Measurements from ENCODE around the gene CRB2. TPM values are rescaled to one million over a fixed set of nuclear protein-coding genes. Genes with fewer than 3 reads are reported as not detected.

CRB2 gene
- total RNA-seq, 1 donor from 2014 or later = not detected

GRCh38 chr9:123364241-123364824 is 8.3 kb downstream of the CRB2 start:
- DNase-seq (ENCODE audit: low read depth in 2 of 2) = peak; percentile 29 to 35

- no peak for DNase-seq (ENCODE audit: low read depth in 2 of 2)
Measured at GRCh38 chr9:123365287-123365880, 9.4 kb downstream of the CRB2 start.

DNA sequence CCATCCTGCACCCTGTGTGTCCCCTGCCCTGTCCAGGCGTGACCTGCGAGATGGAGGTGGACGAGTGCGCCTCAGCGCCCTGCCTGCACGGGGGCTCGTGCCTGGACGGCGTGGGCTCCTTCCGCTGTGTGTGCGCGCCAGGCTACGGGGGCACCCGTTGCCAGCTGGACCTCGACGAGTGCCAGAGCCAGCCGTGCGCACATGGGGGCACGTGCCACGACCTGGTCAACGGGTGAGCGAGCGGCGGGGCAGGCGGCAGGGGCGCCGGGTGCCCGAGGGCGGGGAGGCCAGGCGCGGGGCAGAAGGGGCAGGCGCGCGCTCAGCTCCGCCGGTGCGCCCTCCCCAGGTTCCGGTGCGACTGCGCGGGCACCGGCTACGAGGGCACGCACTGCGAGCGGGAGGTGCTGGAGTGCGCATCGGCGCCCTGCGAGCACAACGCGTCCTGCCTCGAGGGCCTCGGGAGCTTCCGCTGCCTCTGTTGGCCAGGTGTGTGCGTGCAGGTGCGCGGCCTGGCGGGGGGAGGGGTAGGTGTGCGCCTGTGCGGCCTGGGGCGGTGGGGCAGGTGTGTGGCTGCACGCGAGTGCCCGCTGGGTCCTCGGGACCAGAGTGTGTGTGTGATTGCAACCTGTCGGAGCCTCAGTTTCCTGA is 10.0 kb downstream of the CRB2 start:
- no peak for DNase-seq (ENCODE audit: low read depth in 2 of 2)

DNA sequence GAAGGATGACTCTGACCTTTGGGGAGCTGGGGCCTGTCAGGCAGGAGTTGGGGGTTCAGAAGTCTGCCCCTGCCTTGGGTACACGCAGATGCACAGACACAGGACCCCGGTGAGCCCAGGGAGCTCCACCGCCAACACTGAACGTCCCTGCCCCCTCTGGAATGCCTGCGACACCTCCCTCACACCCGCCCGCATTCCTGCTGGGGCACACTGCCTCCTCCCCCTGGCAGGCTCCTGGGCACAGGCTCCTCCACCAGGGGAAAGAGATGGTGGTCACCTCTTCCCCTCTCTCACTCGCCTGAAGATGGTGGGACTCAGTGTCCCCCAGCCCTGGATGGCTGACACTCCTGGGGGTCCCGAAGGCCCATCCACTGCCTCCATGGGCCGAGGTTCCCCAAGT is 12.0 kb downstream of the CRB2 start:
- no peak for DNase-seq (ENCODE audit: low read depth in 2 of 2)

DNA sequence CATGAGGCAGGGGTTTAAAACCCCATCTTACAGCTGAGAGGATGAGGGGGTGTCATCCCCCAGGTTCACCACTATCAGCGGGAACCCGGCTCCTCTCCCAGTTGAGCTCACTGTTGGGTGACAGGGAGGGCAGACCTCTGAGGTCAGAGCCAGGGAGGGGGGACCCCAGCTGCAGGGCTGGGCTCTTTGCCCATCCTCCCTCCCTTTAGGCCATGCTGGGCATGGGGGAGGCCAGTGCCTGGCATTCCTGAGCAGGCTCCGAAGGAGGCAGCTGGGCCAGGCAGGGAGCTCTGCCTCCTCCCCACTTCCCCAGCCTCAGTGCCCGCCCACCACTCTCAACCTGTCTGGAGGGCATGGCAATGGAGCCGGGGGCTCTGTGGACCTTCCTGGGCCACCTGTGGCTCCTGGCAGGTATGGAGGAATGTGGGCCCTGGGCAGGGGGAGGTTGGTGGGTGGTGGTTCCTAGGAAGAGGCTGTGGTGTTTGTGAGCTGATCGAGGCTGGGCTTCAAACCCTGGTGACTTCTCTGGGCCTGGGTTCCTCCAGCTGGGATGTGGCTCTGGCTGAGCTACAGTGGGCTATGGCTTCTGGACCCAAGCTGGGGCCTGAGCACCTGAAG is 12.6 kb downstream of the CRB2 start:
- no peak for DNase-seq (ENCODE audit: low read depth in 2 of 2)

DNA sequence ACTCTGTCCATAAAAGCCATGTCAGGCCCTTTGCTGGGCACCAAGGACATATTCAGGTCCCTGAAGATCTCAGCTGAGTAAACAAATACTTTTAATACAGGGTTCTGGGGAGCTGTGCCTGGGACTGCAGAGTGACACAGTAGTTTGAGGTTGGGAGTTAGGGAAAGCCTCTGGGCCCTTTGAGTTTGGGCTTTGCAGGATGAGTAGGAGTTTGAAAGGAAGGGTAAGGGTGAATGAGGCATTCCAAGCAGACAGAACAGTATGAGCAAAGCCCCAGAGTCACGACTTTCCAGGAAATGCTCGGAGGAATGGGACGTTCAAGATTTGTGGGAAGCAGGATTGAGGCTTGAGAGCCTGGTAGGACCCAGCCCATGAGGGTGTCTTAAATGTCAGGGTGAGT is 13.3 kb downstream of the CRB2 start:
- no peak for DNase-seq (ENCODE audit: low read depth in 2 of 2)

DNA sequence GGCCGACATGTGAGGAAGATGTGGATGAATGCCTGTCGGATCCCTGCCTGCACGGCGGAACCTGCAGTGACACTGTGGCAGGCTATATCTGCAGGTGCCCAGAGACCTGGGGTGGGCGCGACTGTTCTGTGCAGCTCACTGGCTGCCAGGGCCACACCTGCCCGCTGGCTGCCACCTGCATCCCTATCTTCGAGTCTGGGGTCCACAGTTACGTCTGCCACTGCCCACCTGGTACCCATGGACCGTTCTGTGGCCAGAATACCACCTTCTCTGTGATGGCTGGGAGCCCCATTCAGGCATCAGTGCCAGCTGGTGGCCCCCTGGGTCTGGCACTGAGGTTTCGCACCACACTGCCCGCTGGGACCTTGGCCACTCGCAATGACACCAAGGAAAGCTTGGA is 14.1 kb downstream of the CRB2 start:
- DNase-seq (ENCODE audit: low read depth in 2 of 2) = no peak

DNA sequence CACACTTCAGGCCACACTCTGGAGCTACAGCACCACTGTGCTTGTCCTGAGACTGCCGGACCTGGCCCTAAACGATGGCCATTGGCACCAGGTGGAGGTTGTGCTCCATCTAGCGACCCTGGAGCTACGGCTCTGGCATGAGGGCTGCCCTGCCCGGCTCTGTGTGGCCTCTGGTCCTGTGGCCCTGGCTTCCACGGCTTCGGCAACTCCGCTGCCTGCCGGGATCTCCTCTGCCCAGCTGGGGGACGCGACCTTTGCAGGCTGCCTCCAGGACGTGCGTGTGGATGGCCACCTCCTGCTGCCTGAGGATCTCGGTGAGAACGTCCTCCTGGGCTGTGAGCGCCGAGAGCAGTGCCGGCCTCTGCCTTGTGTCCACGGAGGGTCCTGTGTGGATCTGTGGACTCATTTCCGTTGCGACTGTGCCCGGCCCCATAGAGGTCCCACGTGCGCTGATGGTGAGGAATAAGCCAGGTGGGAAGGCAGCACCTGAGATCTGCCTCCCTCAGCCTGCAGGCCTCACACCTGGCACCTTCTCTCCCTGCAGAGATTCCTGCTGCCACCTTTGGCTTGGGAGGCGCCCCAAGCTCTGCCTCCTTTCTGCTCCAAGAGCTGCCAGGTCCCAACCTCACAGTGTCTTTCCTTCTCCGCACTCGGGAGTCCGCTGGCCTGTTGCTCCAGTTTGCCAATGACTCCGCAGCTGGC is 14.7 kb downstream of the CRB2 start:
- no peak for DNase-seq (ENCODE audit: low read depth in 2 of 2)

DNA sequence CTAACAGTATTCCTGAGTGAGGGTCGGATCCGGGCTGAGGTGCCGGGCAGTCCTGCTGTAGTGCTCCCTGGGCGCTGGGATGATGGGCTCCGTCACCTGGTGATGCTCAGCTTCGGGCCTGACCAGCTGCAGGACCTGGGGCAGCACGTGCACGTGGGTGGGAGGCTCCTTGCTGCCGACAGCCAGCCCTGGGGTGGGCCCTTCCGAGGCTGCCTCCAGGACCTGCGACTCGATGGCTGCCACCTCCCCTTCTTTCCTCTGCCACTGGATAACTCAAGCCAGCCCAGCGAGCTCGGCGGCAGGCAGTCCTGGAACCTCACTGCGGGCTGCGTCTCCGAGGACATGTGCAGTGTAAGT is 15.2 kb downstream of the CRB2 start:
- no peak for DNase-seq (ENCODE audit: low read depth in 2 of 2)

DNA sequence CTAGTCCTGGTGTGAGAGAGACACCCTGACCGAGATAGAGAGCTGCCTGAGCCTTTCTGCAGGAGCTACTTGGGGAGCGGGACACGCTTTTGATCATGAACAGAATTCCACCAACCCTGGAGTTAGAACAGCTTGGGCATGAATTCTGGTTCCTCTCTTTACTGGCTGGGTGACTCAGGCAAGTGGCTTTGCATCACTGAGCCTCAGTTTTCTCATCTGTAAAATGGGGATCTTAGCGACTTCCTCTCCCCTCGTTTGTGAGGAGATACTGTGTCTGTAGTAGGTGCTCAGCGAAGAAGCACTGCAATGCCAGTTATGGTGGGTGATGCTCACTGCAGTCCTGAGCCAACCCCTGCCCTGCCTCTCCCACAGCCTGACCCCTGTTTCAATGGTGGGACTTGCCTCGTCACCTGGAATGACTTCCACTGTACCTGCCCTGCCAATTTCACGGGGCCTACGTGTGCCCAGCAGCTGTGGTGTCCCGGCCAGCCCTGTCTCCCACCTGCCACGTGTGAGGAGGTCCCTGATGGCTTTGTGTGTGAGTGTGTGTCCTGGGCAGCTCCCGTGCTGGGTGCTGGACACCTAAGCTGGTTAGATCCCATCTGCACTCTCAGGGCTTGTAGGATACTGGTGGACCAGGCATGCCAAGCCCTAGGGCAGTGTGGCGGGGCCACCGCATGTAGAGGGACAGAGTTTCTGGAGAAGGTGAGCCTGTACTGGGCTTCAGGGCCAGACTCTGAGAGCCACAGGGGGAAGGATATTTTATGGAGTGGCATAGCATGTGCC is 16.0 kb downstream of the CRB2 start:
- DNase-seq (ENCODE audit: low read depth in 2 of 2) = no peak

DNA sequence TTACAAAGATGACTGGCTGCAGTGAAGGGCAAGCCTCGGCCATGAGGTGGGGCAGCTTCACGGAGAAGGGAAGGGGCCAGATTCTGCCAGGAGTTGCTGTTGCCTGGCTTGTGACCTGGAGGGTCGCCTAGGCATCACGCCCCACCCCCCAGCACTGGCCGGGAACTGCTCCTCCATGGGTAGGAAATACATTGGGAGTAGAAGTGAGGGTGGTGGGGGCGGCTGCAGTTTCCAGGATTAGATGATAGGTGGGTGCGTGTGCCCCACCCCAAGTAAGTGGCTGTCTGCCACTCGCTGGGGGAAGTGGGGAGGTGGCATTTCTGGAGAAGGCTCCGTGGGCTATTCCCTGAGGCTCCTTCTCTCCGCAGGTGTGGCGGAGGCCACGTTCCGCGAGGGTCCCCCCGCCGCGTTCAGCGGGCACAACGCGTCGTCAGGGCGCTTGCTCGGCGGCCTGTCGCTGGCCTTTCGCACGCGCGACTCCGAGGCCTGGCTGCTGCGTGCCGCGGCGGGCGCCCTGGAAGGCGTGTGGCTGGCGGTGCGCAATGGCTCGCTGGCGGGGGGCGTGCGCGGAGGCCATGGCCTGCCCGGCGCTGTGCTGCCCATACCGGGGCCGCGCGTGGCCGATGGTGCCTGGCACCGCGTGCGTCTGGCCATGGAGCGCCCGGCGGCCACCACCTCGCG is 16.9 kb downstream of the CRB2 start:
- no peak for DNase-seq (ENCODE audit: low read depth in 2 of 2)

DNA sequence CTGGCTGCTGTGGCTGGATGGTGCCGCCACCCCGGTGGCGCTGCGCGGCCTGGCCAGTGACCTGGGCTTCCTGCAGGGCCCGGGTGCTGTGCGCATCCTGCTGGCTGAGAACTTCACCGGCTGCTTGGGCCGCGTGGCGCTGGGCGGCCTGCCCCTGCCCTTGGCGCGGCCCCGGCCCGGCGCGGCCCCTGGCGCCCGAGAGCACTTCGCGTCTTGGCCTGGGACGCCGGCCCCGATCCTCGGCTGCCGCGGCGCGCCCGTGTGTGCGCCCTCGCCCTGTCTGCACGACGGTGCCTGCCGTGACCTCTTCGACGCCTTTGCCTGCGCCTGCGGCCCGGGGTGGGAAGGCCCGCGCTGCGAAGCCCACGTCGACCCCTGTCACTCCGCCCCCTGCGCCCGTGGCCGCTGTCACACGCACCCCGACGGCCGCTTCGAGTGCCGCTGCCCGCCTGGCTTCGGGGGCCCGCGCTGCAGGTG is 17.5 kb downstream of the CRB2 start:
- no peak for DNase-seq (ENCODE audit: low read depth in 2 of 2)

GRCh38 chr9:123373946-123374345 is 17.9 kb downstream of the CRB2 start:
- DNase-seq (ENCODE audit: low read depth in 2 of 2) = no peak

DNA sequence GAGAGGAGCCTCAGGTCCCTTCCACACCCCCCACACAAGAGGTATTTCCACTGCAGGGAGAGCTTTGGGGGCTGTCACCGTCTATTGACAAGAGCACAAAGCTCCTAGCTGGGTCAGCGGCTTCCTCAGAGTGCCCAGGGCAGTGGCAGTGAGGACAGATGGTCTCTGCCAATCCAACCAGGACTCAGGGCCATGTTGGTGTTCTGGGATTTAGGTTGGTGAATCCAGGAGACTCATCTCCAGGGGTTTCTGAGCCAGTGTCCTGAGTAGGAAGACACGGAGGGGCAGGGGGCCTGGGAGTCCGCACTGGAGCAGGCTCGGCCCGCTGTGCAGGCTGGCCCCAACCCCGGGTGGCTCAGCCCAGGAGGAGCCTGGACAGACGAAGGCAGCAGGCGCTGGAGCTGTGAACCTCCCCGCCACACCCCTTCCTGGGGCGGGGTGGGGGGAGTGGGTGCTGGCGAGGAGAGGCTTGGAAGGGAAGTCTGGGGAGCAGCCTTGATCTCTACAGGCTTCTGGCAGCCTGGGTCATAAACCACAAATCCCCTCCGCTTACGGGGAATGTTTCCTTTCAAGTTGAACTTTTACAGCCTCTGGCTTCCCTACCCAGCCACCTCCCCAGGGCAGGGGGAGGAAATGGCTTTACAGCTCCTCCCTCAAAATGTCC is 19.6 kb downstream of the CRB2 start:
- DNase-seq (ENCODE audit: low read depth in 2 of 2) = no peak

- DNase-seq (ENCODE audit: low read depth in 2 of 2) = no peak
Measured at GRCh38 chr9:123376218-123377071, 20.4 kb downstream of the CRB2 start.

DNA sequence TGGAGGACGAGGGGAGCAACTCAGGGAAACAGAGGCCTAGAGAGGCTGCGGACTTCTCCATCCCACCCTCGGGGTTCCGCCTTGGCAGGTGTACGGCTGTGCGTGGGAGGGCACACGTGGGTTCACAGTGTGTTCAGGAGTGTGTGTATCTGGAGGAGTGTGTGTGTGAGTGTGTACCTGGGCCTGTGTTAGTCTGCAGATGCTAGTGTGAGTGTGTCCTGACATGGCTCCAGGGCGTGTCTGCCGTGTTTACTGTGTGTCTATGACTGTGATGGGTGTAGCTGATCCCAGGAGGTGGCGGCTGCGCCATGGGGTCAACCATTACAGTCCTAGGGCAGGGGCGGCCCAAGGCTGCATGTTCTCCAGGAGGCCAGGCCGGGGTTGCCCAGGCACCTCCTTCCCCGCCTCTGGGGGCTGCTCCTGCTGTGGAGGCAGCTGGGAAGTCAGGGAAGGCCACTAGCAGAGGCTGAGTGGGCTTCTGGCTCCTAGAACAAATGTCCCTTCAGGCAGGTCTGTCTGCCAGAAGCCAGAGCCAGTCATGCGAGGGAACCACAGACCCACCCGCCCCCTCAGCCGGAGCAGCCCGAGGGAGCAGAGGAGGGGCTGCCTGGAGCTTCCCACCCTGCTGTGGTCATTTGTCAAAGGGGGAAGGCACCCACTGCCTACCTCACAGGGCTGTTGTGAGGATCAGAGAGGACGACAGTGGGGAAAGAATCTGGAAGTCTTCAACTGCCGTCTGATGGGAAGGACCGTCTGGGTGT is 21.4 kb downstream of the CRB2 start:
- DNase-seq (ENCODE audit: low read depth in 2 of 2) = no peak

DNA sequence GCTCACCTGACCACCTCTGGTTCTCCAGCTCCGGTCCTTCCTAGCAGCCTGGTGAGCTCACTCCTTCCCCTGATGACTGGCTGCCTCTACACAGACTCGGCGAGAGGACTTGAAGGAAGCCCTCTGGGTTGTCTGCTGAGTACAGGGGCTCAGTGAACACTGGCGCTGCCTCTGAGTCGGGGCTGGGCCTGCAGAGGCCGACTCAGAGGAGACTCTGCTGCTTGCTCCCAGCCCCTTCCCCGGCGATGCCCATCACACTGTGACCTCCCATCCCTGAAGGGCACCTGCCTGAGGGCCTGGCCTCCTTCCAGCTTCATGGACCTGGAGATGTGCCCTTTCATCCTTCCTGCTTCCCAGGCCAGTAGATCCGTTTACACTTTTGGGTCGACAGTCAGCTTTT is 22.0 kb downstream of the CRB2 start:
- no peak for DNase-seq (ENCODE audit: low read depth in 2 of 2)

DNA sequence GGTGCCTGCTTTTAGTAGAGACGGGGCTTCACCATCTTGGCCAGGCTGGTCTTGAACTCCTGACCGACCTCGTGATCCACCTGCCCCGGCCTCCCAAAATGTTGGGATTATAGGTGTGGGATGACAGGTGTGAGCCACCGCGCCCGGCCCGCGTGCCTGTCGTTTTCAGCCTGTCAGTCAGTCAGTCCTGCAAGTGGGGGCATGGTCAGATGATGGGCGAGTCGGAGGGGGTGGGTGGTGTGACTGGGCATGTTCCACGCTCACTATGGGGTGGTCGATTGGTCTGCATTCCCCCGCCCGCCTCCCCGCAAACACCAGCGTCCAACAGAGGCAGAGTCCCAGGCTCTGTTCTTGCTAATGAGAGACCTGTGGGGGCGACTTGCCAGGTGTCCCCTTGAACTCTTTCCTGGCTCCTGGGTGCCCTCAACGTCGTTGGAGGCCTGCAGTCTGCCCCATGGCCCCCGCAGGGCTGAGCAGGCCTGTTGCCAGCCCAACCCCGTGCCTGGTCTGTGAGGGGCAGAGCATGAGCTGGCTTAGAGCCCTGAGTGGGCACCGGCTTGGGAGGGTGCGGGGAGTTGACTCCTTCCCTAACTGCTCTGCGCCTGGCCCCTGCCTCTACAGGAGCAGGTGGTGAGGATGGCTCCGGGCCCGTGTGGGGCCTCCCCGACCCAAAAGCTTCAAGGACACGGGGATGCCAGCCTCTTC is 23.1 kb downstream of the CRB2 start:
- DNase-seq (ENCODE audit: low read depth in 2 of 2) = no peak
